Osteocyte (in vitro differentiated cells): ENCODE results near the gene ENTPD6. TPM values are rescaled to one million over a fixed set of nuclear protein-coding genes. Genes with fewer than 3 reads are reported as not detected.

Experiments
- DNase-seq: peaks from one replicate; pipeline ENCODE4 v3.0.0; 2021; ENCODE audit warnings: mixed read lengths; ENCODE audit not compliant: unreplicated experiment; ENCODE audit errors: extremely low spot score
- H3K27ac Mint-ChIP-seq: one replicate; pipeline ENCODE4 v1.8.0; 2021; ENCODE audit warnings: mild to moderate bottlenecking, mixed read lengths; ENCODE audit not compliant: unreplicated experiment
- H3K27me3 Mint-ChIP-seq: one replicate; pipeline ENCODE4 v1.8.0; 2021; ENCODE audit warnings: mixed read lengths; ENCODE audit not compliant: unreplicated experiment
- H3K36me3 Mint-ChIP-seq: one replicate; pipeline ENCODE4 v1.8.0; 2021; ENCODE audit warnings: mixed read lengths; ENCODE audit not compliant: unreplicated experiment
- H3K4me1 Mint-ChIP-seq: one replicate; pipeline ENCODE4 v1.8.0; 2021; ENCODE audit warnings: mixed read lengths; ENCODE audit not compliant: unreplicated experiment
- H3K4me3 Mint-ChIP-seq: one replicate; pipeline ENCODE4 v1.8.0; 2021; ENCODE audit warnings: mild to moderate bottlenecking, moderate library complexity, mixed read lengths; ENCODE audit not compliant: unreplicated experiment
- H3K9me3 Mint-ChIP-seq: one replicate; pipeline ENCODE4 v1.8.0; 2021; ENCODE audit warnings: mixed read lengths; ENCODE audit not compliant: unreplicated experiment
- total RNA-seq: library from RNA; stranded (reverse); gene quantifications from 2 replicates; pipeline ENCODE4 v1.2.1, GENCODE V29; 2021
- TF ChIP-seq, protein P1 (sequence below): fragments of 200-600 bp; sonication (generic); IDR thresholded peaks from 2 replicates; pipeline ENCODE4 v1.5.0; 2021; ENCODE audit warnings: antibody characterized with exemption, mild to moderate bottlenecking, moderate library complexity

Gene ENTPD6
- total RNA-seq, 1 donor from 2014 or later: 62.0 TPM

DNA sequence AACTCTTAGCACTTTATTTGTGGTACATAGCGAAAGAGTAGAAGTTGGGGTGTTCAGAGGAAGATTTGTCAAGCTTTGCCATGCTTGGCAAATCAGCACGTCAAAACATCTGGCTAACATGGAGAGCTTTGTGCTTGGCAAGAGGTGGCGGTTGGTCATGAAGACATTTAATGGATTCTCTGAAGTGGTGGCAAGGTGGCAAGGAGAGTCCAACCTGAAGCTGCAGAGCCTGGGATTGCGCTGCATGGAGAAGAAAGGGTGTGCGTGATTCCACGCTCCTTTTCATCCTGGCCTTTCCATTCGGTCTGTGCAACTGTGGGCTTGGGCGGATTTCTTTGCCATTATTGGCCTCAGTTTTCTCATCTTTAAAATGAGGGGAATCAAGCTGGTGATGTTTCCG, 55.5 kb downstream of the ENTPD6 start:
- TF ChIP-seq, protein P1, sequence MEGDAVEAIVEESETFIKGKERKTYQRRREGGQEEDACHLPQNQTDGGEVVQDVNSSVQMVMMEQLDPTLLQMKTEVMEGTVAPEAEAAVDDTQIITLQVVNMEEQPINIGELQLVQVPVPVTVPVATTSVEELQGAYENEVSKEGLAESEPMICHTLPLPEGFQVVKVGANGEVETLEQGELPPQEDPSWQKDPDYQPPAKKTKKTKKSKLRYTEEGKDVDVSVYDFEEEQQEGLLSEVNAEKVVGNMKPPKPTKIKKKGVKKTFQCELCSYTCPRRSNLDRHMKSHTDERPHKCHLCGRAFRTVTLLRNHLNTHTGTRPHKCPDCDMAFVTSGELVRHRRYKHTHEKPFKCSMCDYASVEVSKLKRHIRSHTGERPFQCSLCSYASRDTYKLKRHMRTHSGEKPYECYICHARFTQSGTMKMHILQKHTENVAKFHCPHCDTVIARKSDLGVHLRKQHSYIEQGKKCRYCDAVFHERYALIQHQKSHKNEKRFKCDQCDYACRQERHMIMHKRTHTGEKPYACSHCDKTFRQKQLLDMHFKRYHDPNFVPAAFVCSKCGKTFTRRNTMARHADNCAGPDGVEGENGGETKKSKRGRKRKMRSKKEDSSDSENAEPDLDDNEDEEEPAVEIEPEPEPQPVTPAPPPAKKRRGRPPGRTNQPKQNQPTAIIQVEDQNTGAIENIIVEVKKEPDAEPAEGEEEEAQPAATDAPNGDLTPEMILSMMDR: no peak
- H3K36me3 Mint-ChIP-seq: peaks cover 16% of the 10 kb centered on the region
- peak overlapping the region; percentile 69 for H3K27ac Mint-ChIP-seq
- H3K4me3 Mint-ChIP-seq: peak overlapping the region; percentile 94
- H3K4me1 Mint-ChIP-seq: peaks cover 70% of the 10 kb centered on the region
- no peaks in the 10 kb centered on the region for H3K27me3 Mint-ChIP-seq
- DNase-seq: no peak
- H3K9me3 Mint-ChIP-seq: no peaks in the 10 kb centered on the region

DNA sequence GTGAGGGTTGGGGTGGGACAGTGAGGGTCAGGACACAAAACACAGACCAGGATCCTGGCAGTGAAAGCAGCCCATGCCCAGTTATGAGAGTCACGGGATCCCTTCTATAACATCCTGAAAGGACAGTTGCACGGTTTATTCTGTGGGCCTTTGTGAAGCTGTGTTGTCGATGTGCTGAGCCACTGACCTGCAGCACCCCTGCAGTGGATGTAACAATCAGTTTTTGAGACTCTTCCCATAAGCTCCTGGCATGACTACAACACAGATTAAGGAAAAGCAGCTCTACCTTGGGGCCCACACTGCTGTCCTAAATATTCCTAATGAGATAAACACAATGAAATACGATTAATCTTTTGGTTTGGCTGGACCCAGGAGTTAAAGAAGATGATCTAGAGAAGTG, 56.0 kb downstream of the ENTPD6 start:
- Mint-ChIP-seq H3K9me3 (no peaks in the 10 kb centered on the region), H3K36me3 (peaks cover 21% of the 10 kb centered on the region), H3K4me3 (peak overlapping the region; percentile 94), H3K4me1 (peaks cover 70% of the 10 kb centered on the region), H3K27ac (peak overlapping the region; percentile 69), H3K27me3 (no peaks in the 10 kb centered on the region)
- TF ChIP-seq, protein P1: no peak
- no peak for DNase-seq

DNA sequence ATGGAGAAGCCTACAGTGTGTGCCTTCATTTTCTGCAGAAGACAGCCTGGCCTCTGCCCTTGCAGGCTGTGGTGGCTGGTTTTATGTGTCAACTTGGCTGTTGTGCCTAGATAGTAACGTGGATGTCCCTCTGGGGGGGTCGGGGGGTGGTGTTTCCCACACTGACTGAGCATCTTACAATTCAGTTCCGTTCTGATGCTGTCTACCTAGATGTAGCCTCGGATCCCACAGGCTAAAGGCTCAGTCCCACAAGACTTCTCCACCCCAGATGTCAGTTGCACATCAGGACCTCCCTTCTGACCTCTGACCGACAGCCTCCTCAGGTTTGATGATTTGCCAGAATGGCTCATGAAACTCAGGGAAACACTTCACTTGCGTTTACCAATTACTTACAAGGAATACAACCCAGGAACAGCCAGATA, 56.7 kb downstream of the ENTPD6 start:
- Mint-ChIP-seq H3K4me3 (peak overlapping the region; percentile 94), H3K9me3 (no peaks in the 10 kb centered on the region), H3K27ac (peak overlapping the region; percentile 69), H3K4me1 (peaks cover 67% of the 10 kb centered on the region), H3K27me3 (no peaks in the 10 kb centered on the region), H3K36me3 (peaks cover 24% of the 10 kb centered on the region)
- TF ChIP-seq, protein P1: no peak
- no peak for DNase-seq

DNA sequence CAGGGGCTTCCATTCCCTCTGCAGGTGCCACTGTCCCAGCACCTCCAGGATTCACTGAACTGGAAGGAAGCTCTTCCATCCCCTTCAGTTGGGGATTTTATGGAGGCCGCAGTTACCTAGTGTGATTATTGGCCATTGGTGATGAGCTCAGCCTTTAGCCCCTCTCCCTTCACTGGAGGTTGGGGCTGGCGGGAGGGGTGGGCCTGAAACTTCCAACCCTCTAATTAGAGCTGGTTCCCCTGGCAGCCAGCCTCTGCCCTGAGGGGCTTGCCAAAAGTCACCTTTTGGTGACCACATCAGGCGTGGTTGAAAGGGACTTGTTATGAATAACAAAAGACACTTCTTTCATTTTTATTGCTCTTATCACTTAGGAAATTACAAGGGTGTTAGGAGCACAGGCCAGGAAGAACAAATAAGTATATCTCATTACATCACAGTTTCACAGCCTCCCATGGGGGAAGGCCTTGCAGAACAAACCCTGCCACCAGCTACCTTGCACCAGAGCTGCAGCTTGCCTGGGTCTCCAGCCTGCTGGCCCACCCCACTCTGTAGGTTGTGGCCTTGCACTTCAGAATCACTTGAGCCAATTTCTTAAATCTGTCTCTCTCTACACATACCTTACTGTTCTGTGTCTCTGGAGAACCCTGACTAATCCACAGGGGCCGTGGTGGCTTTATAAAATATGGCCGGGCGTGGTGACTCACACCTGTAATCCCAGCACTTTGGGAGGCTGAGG, 57.3 kb downstream of the ENTPD6 start:
- Mint-ChIP-seq H3K27ac (peak overlapping the region; percentile 44), H3K36me3 (peaks cover 25% of the 10 kb centered on the region), H3K9me3 (no peaks in the 10 kb centered on the region), H3K27me3 (no peaks in the 10 kb centered on the region), H3K4me1 (peaks cover 71% of the 10 kb centered on the region), H3K4me3 (peak overlapping the region; percentile 38)
- DNase-seq: no peak
- TF ChIP-seq, protein P1: no peak

DNA sequence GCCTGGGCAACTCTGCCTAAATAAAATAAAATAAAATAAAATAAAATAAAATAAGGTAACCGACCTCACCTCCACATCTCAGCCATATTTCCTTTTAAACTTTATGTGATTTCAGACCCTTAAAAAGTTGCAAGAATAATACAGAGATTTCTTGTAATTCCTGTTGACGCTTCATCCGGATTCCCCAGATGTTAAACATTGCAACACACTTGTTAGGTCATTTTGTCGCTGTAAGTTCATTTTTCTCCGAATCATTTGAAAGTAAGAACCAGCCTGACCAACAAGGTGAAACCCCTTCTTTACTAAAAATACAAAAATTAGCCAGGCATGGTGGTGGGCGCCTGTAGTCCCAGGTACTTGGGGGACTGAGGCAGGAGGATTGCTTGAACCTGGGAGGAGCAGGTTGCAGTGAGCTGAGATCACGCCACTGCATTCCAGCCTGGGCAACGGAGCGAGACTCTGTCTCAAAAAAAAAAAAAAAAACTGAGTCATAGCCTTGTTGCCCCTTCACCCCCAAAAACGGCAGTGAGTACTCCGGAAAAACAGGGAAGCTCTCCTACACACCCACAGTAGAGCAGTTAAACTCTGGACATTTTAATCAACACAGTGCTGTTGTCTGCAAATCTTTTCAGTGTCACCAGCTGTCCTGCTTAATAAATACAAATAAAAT, 58.2 kb downstream of the ENTPD6 start:
- no peaks in the 10 kb centered on the region for H3K27me3 Mint-ChIP-seq
- H3K4me1 Mint-ChIP-seq: peaks cover 75% of the 10 kb centered on the region
- H3K9me3 Mint-ChIP-seq: no peaks in the 10 kb centered on the region
- H3K27ac Mint-ChIP-seq: no peak overlapping the region
- H3K36me3 Mint-ChIP-seq: peaks cover 27% of the 10 kb centered on the region
- TF ChIP-seq, protein P1: no peak
- H3K4me3 Mint-ChIP-seq: no peak overlapping the region
- DNase-seq: no peak
